ENCODE data around the gene LDLRAD2.

- TF ChIP-seq SMAD1 (IDR thresholded peaks at IDR 0.05; ENCODE audit: low read depth, partially characterized antibody) (no peak), POLR2A (IDR thresholded peaks at IDR 0.05; ENCODE audit: low read depth, low read length) (no peak), NFIC (IDR thresholded peaks at IDR 0.05; ENCODE audit: low read depth, low read length) (no peak)
- TF ChIP-seq, protein P1, sequence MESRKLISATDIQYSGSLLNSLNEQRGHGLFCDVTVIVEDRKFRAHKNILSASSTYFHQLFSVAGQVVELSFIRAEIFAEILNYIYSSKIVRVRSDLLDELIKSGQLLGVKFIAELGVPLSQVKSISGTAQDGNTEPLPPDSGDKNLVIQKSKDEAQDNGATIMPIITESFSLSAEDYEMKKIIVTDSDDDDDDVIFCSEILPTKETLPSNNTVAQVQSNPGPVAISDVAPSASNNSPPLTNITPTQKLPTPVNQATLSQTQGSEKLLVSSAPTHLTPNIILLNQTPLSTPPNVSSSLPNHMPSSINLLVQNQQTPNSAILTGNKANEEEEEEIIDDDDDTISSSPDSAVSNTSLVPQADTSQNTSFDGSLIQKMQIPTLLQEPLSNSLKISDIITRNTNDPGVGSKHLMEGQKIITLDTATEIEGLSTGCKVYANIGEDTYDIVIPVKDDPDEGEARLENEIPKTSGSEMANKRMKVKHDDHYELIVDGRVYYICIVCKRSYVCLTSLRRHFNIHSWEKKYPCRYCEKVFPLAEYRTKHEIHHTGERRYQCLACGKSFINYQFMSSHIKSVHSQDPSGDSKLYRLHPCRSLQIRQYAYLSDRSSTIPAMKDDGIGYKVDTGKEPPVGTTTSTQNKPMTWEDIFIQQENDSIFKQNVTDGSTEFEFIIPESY (IDR thresholded peaks at IDR 0.05), result no peak
Observed at GRCh38 chr1:21834666-21835065, 22.6 kb downstream of the LDLRAD2 start.

Measured in GM12878 (cell line).